ENCODE measurements around the gene ATG4D.

Gene ATG4D

GRCh38 chr19:10551698-10552301, 8.1 kb downstream of the ATG4D start:
- peaks cover 20 to 29% of the 10 kb centered on the region in 2 donors for H3K4me1 ChIP-seq (ENCODE audit: control insufficient read depth in 1 of 2, insufficient read depth in 2 of 2, low read length in 2 of 2)
- no peak overlapping the region for H3K4me3 ChIP-seq (ENCODE audit: low read depth in 1 of 2, low read length in 2 of 2)
- H3K27ac ChIP-seq (ENCODE audit: low read depth, low read length): no peak overlapping the region
- H3K36me3 ChIP-seq (ENCODE audit: control insufficient read depth in 1 of 2, insufficient read depth in 2 of 2, low read length in 2 of 2): peaks cover 38 to 80% of the 10 kb centered on the region in 2 donors
- no peaks in the 10 kb centered on the region for H3K27me3 ChIP-seq (ENCODE audit: control insufficient read depth in 1 of 2, insufficient read depth in 2 of 2, low read length in 2 of 2)
- H3K9ac ChIP-seq (ENCODE audit: low read depth in 1 of 2, low read length in 2 of 2): no peak overlapping the region
- no peaks in the 10 kb centered on the region for H3K9me3 ChIP-seq (ENCODE audit: control insufficient read depth in 1 of 2, low read length in 2 of 2)

DNA sequence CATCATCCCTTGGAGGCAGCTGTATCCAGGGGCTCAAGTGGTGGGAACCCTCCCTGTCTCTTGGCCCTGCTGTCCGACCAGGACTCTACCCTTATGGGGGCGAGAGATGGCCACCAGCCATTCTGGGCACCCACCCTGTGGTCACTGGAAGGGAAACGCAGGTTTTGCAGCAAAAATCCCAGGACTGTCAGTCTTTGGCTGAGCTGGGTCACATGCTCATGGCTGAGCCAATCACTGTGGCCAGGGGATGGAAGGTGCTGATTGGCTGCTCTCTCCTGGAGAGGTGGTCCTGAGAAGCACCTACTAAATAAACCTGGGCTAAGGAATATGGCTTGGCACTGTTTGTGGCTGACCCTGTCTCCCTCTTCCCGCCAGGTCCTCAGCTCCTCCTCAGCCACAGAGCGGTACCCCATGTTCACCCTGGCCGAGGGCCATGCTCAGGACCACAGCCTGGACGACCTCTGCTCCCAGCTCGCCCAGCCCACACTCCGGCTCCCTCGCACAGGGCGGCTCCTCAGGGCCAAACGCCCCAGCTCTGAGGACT, 8.9 kb downstream of the ATG4D start:
- H3K9me3 ChIP-seq (ENCODE audit: control insufficient read depth in 1 of 2, low read length in 2 of 2): no peaks in the 10 kb centered on the region
- no peak overlapping the region for H3K27ac ChIP-seq (ENCODE audit: low read depth, low read length)
- no peak overlapping the region for H3K4me3 ChIP-seq (ENCODE audit: low read depth in 1 of 2, low read length in 2 of 2)
- no peaks in the 10 kb centered on the region for H3K27me3 ChIP-seq (ENCODE audit: control insufficient read depth in 1 of 2, insufficient read depth in 2 of 2, low read length in 2 of 2)
- H3K36me3 ChIP-seq (ENCODE audit: control insufficient read depth in 1 of 2, insufficient read depth in 2 of 2, low read length in 2 of 2): peaks cover 34 to 79% of the 10 kb centered on the region in 2 donors
- H3K4me1 ChIP-seq (ENCODE audit: control insufficient read depth in 1 of 2, insufficient read depth in 2 of 2, low read length in 2 of 2): peaks cover 20 to 29% of the 10 kb centered on the region in 2 donors
- H3K9ac ChIP-seq (ENCODE audit: low read depth in 1 of 2, low read length in 2 of 2): no peak overlapping the region

DNA sequence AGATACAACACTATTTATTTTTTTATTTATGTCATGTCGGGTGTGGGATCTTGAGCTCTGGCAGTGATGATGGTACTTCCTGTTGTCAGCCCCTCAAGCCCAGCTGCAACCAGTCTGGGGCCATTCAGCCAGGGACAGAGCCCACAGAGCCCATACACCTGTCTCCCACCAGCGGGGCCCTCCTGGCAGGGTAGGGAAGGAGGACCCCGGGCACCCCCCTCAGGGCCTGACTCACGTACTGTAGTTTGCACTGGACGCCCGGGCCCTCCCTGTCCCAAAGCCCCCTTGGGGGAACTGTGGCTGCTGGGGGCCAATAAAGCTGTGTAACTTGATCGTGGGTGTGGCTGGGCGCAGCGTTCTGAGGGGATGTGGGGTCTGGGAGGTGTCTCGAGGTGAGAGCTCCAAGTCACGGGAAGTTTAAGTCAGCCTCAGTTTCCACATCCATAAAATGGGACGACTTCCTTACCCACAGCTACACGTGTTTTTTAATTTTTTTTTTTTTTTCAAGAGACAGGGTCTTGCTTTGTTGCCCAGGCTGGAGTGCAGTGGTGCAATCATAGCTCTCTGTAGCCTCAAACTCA, 9.5 kb downstream of the ATG4D start:
- no peaks in the 10 kb centered on the region for H3K27me3 ChIP-seq (ENCODE audit: control insufficient read depth in 1 of 2, insufficient read depth in 2 of 2, low read length in 2 of 2)
- peak overlapping the region; percentile 10 to 12 for H3K9ac ChIP-seq (ENCODE audit: low read depth in 1 of 2, low read length in 2 of 2)
- H3K4me3 ChIP-seq (ENCODE audit: low read depth in 1 of 2, low read length in 2 of 2): no peak overlapping the region
- peak overlapping the region; percentile 32 for H3K27ac ChIP-seq (ENCODE audit: low read depth, low read length)
- peaks cover 34 to 83% of the 10 kb centered on the region in 2 donors for H3K36me3 ChIP-seq (ENCODE audit: control insufficient read depth in 1 of 2, insufficient read depth in 2 of 2, low read length in 2 of 2)
- H3K9me3 ChIP-seq (ENCODE audit: control insufficient read depth in 1 of 2, low read length in 2 of 2): no peaks in the 10 kb centered on the region
- H3K4me1 ChIP-seq (ENCODE audit: control insufficient read depth in 1 of 2, insufficient read depth in 2 of 2, low read length in 2 of 2): peaks cover 20 to 29% of the 10 kb centered on the region in 2 donors

GRCh38 chr19:10553943-10554381, 10.3 kb downstream of the ATG4D start:
- peaks cover 20 to 29% of the 10 kb centered on the region in 2 donors for H3K4me1 ChIP-seq (ENCODE audit: control insufficient read depth in 1 of 2, insufficient read depth in 2 of 2, low read length in 2 of 2)
- H3K36me3 ChIP-seq (ENCODE audit: control insufficient read depth in 1 of 2, insufficient read depth in 2 of 2, low read length in 2 of 2): peaks cover 26 to 76% of the 10 kb centered on the region in 2 donors
- H3K9ac ChIP-seq (ENCODE audit: low read depth in 1 of 2, low read length in 2 of 2): no peak overlapping the region
- no peak overlapping the region for H3K4me3 ChIP-seq (ENCODE audit: low read depth in 1 of 2, low read length in 2 of 2)
- H3K27me3 ChIP-seq (ENCODE audit: control insufficient read depth in 1 of 2, insufficient read depth in 2 of 2, low read length in 2 of 2): no peaks in the 10 kb centered on the region
- H3K9me3 ChIP-seq (ENCODE audit: control insufficient read depth in 1 of 2, low read length in 2 of 2): no peaks in the 10 kb centered on the region
- H3K27ac ChIP-seq (ENCODE audit: low read depth, low read length): no peak overlapping the region

DNA sequence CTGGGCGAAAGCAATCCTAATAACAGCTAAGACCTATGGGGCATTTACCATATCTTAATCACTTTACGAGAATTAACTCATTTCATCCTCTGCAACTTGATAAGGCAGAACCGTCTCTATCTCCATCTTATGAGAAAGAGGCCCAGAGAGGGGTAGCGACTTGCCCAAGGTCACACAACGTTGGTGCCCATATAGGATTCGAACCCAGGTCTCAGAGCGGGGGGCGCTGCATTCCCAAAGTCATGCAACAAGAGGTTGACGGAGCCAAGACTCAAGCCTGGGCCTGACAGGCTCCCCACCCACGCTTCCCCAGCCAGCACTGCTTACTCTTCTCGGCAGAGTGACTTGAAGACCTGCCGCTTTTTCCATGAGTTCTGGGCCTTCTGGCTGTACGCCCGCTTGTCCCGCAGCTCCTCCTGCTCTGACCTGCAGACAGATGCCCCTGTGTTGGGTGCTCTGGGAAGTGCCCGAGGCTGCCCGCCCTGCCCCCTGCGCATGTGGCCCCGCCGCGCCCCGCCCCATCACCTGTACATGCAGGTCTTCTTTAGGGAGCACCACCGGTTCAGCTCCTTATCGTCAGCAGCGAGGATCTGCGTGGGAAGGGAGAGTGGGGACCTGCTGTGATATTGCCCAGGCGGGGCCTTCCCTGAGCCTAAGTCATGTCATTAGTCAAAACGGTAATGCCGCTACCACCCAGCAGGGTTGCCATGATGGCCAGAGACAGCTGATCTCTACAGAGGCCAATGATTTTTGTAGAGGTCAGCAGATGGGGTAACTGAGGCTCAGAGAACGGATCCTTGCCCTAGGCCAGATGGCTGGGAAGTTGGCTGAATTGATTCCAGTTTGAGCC, 11.3 kb downstream of the ATG4D start:
- no peaks in the 10 kb centered on the region for H3K9me3 ChIP-seq (ENCODE audit: control insufficient read depth in 1 of 2, low read length in 2 of 2)
- no peak overlapping the region for H3K4me3 ChIP-seq (ENCODE audit: low read depth in 1 of 2, low read length in 2 of 2)
- no peak overlapping the region for H3K27ac ChIP-seq (ENCODE audit: low read depth, low read length)
- peaks cover 33 to 76% of the 10 kb centered on the region in 2 donors for H3K36me3 ChIP-seq (ENCODE audit: control insufficient read depth in 1 of 2, insufficient read depth in 2 of 2, low read length in 2 of 2)
- no peaks in the 10 kb centered on the region for H3K27me3 ChIP-seq (ENCODE audit: control insufficient read depth in 1 of 2, insufficient read depth in 2 of 2, low read length in 2 of 2)
- H3K9ac ChIP-seq (ENCODE audit: low read depth in 1 of 2, low read length in 2 of 2): no peak overlapping the region
- peaks cover 20 to 29% of the 10 kb centered on the region in 2 donors for H3K4me1 ChIP-seq (ENCODE audit: control insufficient read depth in 1 of 2, insufficient read depth in 2 of 2, low read length in 2 of 2)

- H3K4me1 ChIP-seq (ENCODE audit: control insufficient read depth in 1 of 2, insufficient read depth in 2 of 2, low read length in 2 of 2): peaks cover 20 to 29% of the 10 kb centered on the region in 2 donors
Observed at GRCh38 chr19:10555610-10555973, 11.9 kb downstream of the ATG4D start.

DNA sequence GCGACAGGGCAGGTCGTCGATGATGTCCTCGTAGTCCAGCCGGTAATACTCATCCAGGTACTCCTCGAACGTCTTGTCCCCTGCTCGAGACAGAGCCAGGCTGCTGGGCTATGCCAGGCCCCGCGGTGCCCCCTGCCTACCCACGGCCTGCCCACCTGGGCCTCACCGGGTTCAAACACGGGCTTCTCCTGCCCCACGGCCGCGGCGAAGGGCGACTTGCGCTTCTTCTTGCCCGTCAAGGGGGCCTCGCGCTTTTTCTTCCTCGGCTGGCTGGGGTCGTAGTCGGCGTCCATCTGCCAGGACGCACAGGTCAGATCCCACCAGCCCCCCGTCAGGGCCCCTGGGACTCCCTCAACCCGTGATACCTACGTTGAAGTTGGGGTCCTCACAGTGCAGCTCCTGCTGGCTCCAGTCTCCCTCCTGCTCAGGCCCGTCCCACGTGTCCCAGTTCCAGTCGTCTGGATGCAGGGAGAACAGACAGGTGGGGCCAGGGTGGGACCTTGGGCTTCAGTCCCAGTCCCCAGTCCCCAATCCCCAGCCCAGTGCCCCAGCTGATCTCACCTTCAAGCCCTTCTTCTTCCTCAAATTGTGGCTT, 14.0 kb downstream of the ATG4D start:
- Histone ChIP-seq H3K27me3 (ENCODE audit: control insufficient read depth in 1 of 2, insufficient read depth in 2 of 2, low read length in 2 of 2) (no peaks in the 10 kb centered on the region), H3K36me3 (ENCODE audit: control insufficient read depth in 1 of 2, insufficient read depth in 2 of 2, low read length in 2 of 2) (peaks cover 27 to 71% of the 10 kb centered on the region in 2 donors), H3K9me3 (ENCODE audit: control insufficient read depth in 1 of 2, low read length in 2 of 2) (no peaks in the 10 kb centered on the region), H3K4me1 (ENCODE audit: control insufficient read depth in 1 of 2, insufficient read depth in 2 of 2, low read length in 2 of 2) (peaks cover 14 to 21% of the 10 kb centered on the region in 2 donors), H3K27ac (ENCODE audit: low read depth, low read length) (no peak overlapping the region), H3K9ac (ENCODE audit: low read depth in 1 of 2, low read length in 2 of 2) (no peak overlapping the region), H3K4me3 (ENCODE audit: low read depth in 1 of 2, low read length in 2 of 2) (no peak overlapping the region)

More at GRCh38 chr19:10555610-10555973, 11.9 kb downstream of the ATG4D start:
- Histone ChIP-seq H3K9me3 (ENCODE audit: control insufficient read depth in 1 of 2, low read length in 2 of 2) (no peaks in the 10 kb centered on the region), H3K4me3 (ENCODE audit: low read depth in 1 of 2, low read length in 2 of 2) (no peak overlapping the region), H3K27me3 (ENCODE audit: control insufficient read depth in 1 of 2, insufficient read depth in 2 of 2, low read length in 2 of 2) (no peaks in the 10 kb centered on the region), H3K9ac (ENCODE audit: low read depth in 1 of 2, low read length in 2 of 2) (no peak overlapping the region), H3K36me3 (ENCODE audit: control insufficient read depth in 1 of 2, insufficient read depth in 2 of 2, low read length in 2 of 2) (peaks cover 36 to 77% of the 10 kb centered on the region in 2 donors), H3K27ac (ENCODE audit: low read depth, low read length) (no peak overlapping the region)

DNA sequence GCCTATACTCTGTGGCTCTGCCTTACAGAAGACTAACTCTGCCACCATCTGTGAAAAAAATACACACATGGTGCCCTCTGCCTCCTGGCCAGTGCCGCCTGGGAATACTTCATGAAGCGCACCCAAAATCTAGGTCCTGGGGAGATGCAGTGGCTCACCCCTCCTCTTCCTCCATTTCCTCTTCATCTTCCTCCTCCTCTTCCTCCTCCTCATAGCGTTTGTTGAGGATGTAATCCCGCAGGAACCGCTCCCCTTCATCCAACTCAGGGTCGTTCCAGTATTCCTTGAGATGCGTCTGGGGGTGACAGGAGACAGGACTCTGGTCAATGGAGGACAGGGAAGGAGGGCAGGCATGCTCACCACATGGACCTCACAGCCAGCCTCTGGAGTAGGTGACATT, 16.4 kb downstream of the ATG4D start:
- Histone ChIP-seq H3K4me3 (ENCODE audit: low read depth in 1 of 2, low read length in 2 of 2) (no peak overlapping the region), H3K27ac (ENCODE audit: low read depth, low read length) (no peak overlapping the region), H3K4me1 (ENCODE audit: control insufficient read depth in 1 of 2, insufficient read depth in 2 of 2, low read length in 2 of 2) (peaks cover 11% of the 10 kb centered on the region in 2 donors), H3K9me3 (ENCODE audit: control insufficient read depth in 1 of 2, low read length in 2 of 2) (no peaks in the 10 kb centered on the region), H3K36me3 (ENCODE audit: control insufficient read depth in 1 of 2, insufficient read depth in 2 of 2, low read length in 2 of 2) (peaks cover 13 to 46% of the 10 kb centered on the region in 2 donors), H3K27me3 (ENCODE audit: control insufficient read depth in 1 of 2, insufficient read depth in 2 of 2, low read length in 2 of 2) (no peaks in the 10 kb centered on the region), H3K9ac (ENCODE audit: low read depth in 1 of 2, low read length in 2 of 2) (no peak overlapping the region)

GRCh38 chr19:10562609-10563008, 18.9 kb downstream of the ATG4D start:
- Histone ChIP-seq H3K4me3 (ENCODE audit: low read depth in 1 of 2, low read length in 2 of 2) (no peak overlapping the region), H3K27ac (ENCODE audit: low read depth, low read length) (no peak overlapping the region), H3K9ac (ENCODE audit: low read depth in 1 of 2, low read length in 2 of 2) (no peak overlapping the region), H3K9me3 (ENCODE audit: control insufficient read depth in 1 of 2, low read length in 2 of 2) (no peaks in the 10 kb centered on the region), H3K4me1 (ENCODE audit: control insufficient read depth in 1 of 2, insufficient read depth in 2 of 2, low read length in 2 of 2) (peaks cover 23 to 25% of the 10 kb centered on the region in 2 donors), H3K27me3 (ENCODE audit: control insufficient read depth in 1 of 2, insufficient read depth in 2 of 2, low read length in 2 of 2) (no peaks in the 10 kb centered on the region), H3K36me3 (ENCODE audit: control insufficient read depth in 1 of 2, insufficient read depth in 2 of 2, low read length in 2 of 2) (peaks cover 13 to 30% of the 10 kb centered on the region in 2 donors)

All from duodenal mucosa (tissue), 2 donors.